ENCODE data around the gene ZNF106. TPM values are rescaled to one million over a fixed set of nuclear protein-coding genes. Genes with fewer than 3 reads are reported as not detected.

The ZNF106 gene
- 69.1 and 121 TPM in 2 replicates for total RNA-seq (ENCODE audit: low replicate concordance)

DNA sequence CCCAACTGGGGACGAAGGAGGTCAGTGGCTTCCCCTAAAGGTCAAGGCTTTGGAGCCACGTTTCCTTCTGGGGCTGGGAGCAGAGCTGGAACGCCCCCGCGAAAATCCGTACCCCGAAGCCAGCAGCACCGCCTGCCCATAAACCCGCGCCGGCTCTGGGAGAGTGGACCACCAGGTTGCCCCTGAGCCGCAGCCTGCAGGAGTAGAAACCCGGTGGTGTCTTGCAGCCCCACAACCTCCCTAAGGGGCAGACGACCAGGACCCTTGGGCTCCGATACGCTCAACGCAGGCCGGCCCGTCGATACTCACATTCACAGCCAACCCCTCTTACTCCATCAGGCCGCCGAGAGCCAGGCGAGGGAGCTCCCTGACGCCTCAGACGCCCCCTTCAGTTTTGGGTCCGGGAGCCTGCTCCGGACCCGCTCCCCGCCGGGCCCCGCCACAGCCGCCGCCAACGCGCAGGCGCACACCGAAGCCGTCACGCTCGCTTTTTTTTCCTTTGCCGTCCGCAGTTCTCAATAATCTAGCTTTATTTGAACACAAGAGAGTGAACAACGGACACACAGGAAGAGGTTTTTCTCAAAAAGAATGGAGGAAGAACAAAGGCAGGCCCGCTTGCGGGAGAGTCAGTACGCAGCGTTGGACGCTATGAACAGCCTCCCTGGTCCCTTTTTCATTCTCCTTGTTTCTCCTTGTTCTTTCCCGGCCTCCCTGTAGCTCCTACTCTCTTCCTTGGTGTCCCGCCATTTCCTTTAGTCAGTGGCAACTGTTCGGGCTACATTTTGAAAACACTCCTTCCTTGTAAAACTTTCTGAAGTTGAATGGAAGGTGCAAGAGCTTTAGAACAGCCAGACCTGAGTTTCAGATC, at the start of gene ZNF106:
Gene ZNF106, minus strand, starts transcription at position 471 of the 868 bp plus-strand sequence. CDS start 18,852 bp downstream, outside the sequence.

DNA sequence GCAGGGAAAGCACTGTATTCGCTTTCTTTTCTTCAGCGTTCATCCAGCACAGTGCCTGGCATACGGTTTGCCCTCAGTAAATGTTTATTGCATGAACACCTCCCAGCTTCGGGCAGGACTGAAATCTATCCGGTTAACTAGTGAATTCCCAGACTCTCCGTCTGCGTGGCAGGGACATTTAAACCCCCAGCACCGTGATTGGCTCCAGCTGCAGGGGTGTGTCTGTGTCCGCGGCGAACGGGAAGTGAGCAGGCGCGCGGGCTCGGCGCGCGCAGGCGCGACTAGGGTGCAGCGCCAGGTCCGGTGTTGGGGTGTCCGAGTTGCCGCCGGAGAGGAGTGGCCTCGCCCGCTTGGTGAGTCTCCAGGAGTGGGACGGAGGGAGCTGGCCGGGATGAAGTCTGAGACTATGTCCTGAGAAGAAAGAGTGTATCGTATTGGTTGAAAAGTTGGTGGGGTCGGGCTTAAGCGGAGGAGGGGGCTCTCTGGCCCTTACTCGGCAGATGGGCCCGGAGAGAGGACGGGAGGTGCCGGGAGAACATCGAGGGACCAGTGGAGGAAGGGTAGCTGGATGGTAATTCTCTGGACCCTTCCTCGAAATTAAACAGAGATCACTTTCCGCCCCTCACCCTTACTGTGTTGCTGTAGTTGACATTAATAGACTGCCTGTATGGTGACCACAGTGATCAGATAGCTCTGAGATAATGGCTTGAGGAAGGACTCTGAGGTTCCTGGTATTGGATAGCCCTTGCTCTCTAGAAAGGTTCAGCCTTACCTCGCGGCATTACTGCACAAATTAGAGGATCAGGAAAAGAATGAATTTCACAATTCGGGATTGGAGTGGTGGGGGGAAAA, 4.6 kb upstream of the ZNF106 start, which contains the start of gene SNAP23:
Gene SNAP23, plus strand, starts transcription at position 274 of the 852 bp plus-strand sequence. CDS start 16,213 bp downstream, outside the sequence.

Other genes starting within 250 kb of the ZNF106 start
- gene GANC, start 217.9 kb downstream of the ZNF106 start, total RNA-seq (ENCODE audit: low replicate concordance), result 11.4 and 12.9 TPM in 2 replicates
- gene TMEM87A, start 217.7 kb downstream of the ZNF106 start, total RNA-seq (ENCODE audit: low replicate concordance), result 34.4 and 35.1 TPM in 2 replicates
- gene CAPN3, start 131.6 kb downstream of the ZNF106 start, total RNA-seq (ENCODE audit: low replicate concordance), result 0.60 and 2.6 TPM in 2 replicates
- 49.6 and 161 TPM in 2 replicates for gene SNAP23, start 4.5 kb upstream of the ZNF106 start, total RNA-seq (ENCODE audit: low replicate concordance)
- 5.0 and 10.2 TPM in 2 replicates for gene LRRC57, start 57.7 kb upstream of the ZNF106 start, total RNA-seq (ENCODE audit: low replicate concordance)
- gene HAUS2, start 57.7 kb upstream of the ZNF106 start, total RNA-seq (ENCODE audit: low replicate concordance), result 8.0 and 16.5 TPM in 2 replicates
- 1.6 and 5.1 TPM in 2 replicates for gene STARD9, start 84.5 kb upstream of the ZNF106 start, total RNA-seq (ENCODE audit: low replicate concordance)
- gene CDAN1, start 246.0 kb upstream of the ZNF106 start, total RNA-seq (ENCODE audit: low replicate concordance), result 3.6 and 10.3 TPM in 2 replicates